NCI-H1417 (cell line): Measurements from ENCODE around the gene STAG2.
"Not testable (repeated sequence)": the region's sequence is repeated elsewhere in the genome, so short reads cannot be mapped to it uniquely, and the experiment has no call there.

Experiments
- DNase-seq, 3 experiments: peaks; one replicate each; lab custom pipeline; 2025; lab: John Stamatoyannopoulos, UW

The STAG2 gene

GRCh38 chrX:124035657-124036056 lies 74.2 kb downstream of the STAG2 start:
- DNase-seq, result no peak

- DNase-seq, result no peak
Observed at GRCh38 chrX:124042042-124042441, 80.5 kb downstream of the STAG2 start.

- no peak for DNase-seq
Observed at GRCh38 chrX:124045109-124045508, 83.6 kb downstream of the STAG2 start.

DNA sequence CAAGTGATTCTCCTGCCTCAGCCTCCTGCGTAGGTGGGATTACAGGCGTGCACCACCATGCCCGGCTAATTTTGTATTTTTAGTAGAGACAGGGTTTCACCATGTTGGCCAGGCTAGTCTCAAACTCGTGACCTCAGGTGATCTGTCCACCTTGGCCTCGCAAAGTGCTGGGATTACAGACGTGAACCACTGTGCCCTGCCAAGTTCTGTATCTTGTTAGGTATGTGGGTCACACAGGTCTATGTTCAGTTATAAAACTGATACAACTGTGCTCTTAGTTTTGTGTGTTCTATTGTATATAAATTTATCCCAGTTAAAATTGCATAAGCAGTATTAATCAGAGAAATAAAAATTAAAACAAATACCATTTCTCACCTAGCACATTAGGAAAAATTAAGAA lies 122.9 kb downstream of the STAG2 start:
- not testable (repeated sequence) for DNase-seq

GRCh38 chrX:124085063-124085462 lies 123.6 kb downstream of the STAG2 start:
- no peak for DNase-seq

GRCh38 chrX:124086411-124086810 lies 124.9 kb downstream of the STAG2 start:
- DNase-seq, result no peak

DNA sequence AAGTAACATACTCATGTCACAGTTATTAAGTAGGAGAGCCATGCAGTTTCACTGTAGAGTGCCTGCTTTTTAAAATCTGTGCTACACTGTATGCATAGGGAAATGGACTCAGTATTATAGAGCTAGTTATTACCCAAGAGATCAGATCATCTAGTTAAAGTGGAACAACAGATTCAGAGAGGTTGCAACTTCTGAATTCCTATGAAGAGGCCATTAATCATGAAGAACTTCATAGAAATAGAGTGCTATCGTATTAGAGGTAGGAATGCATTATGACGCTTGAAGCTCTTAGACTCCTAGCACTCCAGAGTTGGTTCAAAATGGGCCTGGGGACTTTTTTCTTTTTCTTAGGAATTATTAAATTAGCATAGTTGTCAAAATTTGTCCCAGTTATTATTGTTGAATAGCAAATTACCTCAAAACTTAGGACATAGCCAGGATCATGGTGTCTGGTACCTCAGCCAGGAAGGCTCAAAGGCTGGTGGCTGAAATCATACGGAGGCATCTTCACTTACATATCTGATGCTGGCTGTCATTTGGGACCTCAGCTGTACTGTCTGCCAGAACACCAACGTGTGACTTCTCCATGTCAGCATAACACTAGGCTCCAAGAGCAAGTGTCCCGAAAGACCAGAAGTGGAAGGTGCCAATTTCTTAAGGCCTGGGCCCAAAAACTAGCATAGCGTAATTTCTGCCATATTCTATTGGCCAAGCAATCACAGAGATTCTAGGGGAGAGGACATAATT lies 125.7 kb downstream of the STAG2 start:
- DNase-seq, result no peak

DNA sequence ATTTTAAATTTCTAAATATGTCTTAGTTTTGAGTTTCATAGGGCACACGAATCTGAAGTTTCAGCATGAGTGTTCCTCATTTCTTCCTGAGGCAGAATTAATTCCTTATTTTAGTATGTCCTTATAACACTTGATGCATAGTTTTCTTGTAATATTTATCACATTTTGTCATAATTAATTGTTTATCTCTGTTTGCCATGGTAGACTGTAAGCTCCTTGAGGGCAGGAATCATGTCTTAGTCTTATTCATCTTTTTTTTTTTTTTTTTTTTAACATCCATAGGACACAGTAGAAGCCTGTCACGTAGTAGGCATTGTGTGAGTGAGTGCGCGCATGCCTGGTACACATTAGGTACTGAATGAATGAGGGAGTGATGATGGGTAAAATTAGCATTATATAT lies 131.7 kb downstream of the STAG2 start:
- no peak for DNase-seq

- DNase-seq, result no peak
Observed at GRCh38 chrX:124097116-124097515, 135.6 kb downstream of the STAG2 start.

DNA sequence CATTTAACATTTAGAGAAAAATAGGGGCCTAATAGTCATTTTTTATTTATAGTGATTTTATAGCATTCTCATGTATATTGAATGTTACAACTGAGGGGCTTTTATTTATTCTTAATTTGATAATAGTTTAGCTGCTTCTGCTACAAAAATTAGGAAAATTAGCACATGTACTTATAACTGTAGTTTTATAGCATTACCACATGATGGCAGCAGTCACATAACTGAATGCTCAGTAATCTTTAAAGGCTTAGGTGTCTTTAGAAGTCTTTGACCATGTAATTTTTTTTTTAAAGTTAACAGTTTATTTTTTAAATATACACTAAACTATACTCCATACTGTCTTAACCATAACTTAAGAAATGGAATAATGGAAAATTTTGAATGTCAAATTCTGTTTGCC lies 136.6 kb downstream of the STAG2 start:
- DNase-seq, result peak; percentile 4 to 43 (median 36)

- no peak for DNase-seq
Observed at GRCh38 chrX:124103966-124104365, 142.5 kb downstream of the STAG2 start.

DNA sequence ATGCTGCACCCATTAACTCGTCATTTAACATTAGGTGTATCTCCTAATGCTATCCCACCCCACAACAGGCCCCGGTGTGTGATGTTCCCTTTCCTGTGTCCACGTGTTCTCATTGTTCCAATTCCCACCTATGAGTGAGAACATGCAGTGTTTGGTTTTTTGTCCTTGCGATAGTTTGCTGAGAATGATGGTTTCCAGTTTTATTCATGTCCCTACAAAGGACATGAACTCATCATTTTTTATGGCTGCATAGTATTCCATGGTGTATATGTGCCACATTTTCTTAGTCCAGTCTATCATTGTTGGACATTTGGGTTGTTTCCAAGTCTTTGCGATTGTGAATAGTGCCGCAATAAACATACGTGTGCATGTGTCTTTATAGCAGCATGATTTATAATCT lies 143.0 kb downstream of the STAG2 start:
- not testable (repeated sequence) for DNase-seq

DNA sequence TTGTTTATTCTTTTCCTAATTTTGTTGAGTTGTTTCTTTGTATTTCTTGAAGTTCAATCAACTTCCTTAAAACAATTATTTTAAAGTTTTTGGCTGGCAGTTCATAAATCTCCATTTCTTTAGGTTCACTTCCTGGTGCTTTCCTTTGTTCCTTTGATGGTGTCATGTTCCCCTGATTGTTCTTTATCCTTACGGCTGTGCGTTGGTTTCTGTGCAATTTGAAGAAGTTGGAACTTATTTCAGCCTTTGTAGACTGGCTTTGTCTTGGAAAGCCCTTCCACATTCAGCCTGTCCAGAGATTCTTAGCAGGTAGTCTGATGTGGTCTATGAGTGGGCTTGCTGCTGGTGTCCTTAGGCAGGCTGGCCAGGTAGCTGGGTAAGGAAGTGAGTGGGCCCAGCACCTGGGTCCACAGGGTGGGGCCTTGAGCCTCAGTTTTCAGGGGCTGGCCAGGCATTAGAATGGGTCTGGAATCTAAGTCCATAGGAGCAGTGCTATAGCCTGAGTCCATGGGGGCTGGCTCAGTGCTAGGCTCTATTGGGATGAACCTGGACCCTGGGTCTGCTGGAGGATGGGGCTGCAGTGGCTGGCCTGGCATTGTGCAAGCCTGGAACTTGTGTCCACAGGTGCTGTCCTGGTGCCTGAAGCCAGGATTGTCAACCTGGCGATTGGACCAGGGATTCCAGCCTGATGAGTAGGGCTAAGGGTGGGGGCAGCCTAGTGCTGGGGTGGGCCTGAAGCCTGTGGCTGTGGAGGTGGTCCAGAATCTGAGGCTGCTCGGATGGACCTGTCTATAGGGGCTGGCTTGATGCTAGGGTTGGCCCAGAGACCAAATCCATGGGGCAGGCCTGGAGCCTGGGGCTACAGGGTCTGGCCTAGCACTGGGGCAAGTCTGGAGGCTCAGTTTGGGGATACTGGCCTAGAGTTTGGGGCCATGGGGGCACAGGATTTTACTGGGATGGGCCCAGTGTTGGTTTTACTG lies 152.4 kb downstream of the STAG2 start:
- no peak for DNase-seq

- DNase-seq, result no peak
Observed at GRCh38 chrX:124117325-124117724, 155.8 kb downstream of the STAG2 start.

DNA sequence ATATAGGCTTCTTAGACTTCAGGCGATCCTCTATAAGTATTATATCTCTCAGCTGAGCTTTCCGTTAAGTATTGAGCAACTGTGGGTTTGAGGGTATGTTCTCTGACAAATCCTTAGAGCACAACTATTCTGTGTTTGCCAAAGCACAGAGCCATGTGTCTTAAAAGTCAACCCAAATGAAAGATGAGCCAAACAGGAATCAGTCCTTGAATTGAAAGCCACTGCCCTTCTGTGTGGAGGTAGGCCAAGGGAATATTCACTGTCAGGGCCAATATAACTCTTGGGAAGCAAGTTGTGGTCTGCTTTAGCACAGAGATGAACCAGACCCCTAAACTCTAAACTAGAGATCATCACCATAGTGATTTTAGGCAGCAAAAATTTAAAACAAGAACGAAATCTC lies 164.0 kb downstream of the STAG2 start:
- DNase-seq, result no peak

DNA sequence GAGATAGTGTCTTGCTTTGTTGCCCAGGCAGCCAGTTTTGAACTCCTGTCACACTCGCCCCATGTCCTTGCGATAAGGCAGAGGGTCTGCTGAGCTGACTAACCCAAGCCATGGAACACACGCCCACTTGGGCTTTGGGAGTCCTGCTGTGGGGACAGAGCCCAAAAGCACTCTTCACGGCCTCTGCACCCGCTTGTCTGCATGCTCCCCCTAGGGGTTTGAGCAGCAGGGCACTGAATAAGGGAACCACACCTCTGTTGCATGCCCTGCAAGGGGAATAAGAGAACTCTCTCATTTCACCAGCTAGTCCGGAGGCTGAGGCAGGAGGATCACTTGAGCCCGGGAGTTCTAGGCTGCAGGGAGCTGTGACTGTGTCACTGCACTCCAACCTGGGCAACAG lies 166.0 kb downstream of the STAG2 start:
- DNase-seq, result peak in 1 of 3 experiments; percentile 30

- not testable (repeated sequence) for DNase-seq
Observed at GRCh38 chrX:124132437-124132836, 170.9 kb downstream of the STAG2 start.

DNA sequence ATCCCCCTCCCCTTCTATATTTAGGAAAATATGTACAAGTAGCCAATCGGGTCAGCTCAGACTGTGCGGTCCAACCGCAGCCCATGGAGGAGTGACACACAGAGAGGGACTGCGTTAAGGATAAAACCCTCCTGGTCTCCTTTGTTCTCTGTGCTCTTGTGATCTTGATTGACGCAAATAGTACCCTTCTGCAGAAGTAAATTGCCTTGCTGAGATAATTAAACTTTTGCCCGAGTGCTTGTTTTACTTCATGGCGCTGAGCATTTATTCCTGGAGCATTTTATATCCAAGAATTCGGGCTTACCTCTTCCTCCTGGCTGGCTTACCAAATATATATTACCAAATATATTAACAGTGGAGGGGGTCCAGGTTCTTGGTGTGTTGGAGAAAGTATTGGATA lies 184.2 kb downstream of the STAG2 start:
- no peak for DNase-seq

DNA sequence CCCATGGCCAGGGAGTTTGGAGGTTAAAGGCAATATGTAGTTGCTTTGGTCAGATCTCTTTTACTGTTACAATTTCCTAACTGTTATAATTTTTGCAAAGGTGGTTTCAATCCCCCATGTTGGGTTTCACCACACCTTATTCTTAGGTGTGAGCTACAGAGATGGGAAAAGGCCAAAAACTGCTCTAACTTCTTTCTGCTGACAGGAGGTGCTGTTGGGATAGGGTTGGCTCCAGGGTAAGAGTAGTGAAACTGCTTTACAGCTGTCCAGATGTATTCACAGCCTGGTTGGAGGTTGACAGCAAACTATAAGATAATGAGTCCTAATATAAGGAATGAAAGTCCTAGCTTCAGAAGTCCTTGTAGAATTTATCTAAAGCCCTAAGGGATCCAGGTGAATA lies 189.7 kb downstream of the STAG2 start:
- no peak for DNase-seq
